Trophoblast cell (in vitro differentiated cells and primary cell): ENCODE measurements around the gene KIF2A.

Experiments used
- DNase-seq, 2 donors: peaks; one replicate each; pipeline ENCODE4 v3.0.0-alpha.2; 2016
- H2AFZ ChIP-seq: 2 replicates; pipeline ENCODE4 v1.6.1; 2013; ENCODE audit warnings: low read length, moderate library complexity, mild to moderate bottlenecking; ENCODE audit not compliant: insufficient read depth, poor library complexity
- H2AK5ac ChIP-seq: 2 replicates; pipeline ENCODE4 v1.6.1; 2013; ENCODE audit warnings: mild to moderate bottlenecking, low read length
- H2BK120ac ChIP-seq: 2 replicates; pipeline ENCODE4 v1.6.1; 2013; ENCODE audit warnings: low read length, mild to moderate bottlenecking, moderate library complexity; ENCODE audit not compliant: insufficient read depth, poor library complexity
- H2BK12ac ChIP-seq: 2 replicates; pipeline ENCODE4 v1.6.1; 2013; ENCODE audit warnings: mild to moderate bottlenecking, low read length, moderate library complexity
- H2BK5ac ChIP-seq: 2 replicates; pipeline ENCODE4 v1.6.1; 2013; ENCODE audit warnings: low read length, low read depth, moderate library complexity, mild to moderate bottlenecking; ENCODE audit not compliant: poor library complexity
- H3K14ac ChIP-seq: 2 replicates; pipeline ENCODE4 v1.6.1; 2013; ENCODE audit warnings: mild to moderate bottlenecking, low read length
- H3K18ac ChIP-seq: 2 replicates; pipeline ENCODE4 v1.6.1; 2013; ENCODE audit warnings: mild to moderate bottlenecking, low read length
- H3K23ac ChIP-seq: 2 replicates; pipeline ENCODE4 v1.6.1; 2013; ENCODE audit warnings: low read length
- H3K27ac ChIP-seq: 2 replicates; pipeline ENCODE4 v1.5.1; 2013; ENCODE audit warnings: low read depth, mild to moderate bottlenecking, inconsistent platforms, low read length, moderate library complexity
- H3K27me3 ChIP-seq: 2 replicates; pipeline ENCODE4 v1.6.1; 2013; ENCODE audit warnings: inconsistent platforms, mild to moderate bottlenecking, low read length, moderate library complexity; ENCODE audit not compliant: insufficient read depth
- H3K36me3 ChIP-seq, 2 experiments: 1 replicate in 1 of 2; 2 replicates in 1 of 2; pipeline ENCODE4 v1.6.1; 2013; ENCODE audit warnings: low read length in 2 of 2, mild to moderate bottlenecking in 2 of 2, moderate library complexity in 1 of 2; ENCODE audit not compliant: insufficient read depth in 2 of 2, control insufficient read depth in 1 of 2
- H3K4ac ChIP-seq: 2 replicates; pipeline ENCODE4 v1.6.1; 2013; ENCODE audit warnings: low read depth, mild to moderate bottlenecking, low read length, moderate library complexity
- H3K4me1 ChIP-seq, 2 experiments: 1 replicate in 1 of 2; 2 replicates in 1 of 2; pipeline ENCODE4 v1.6.1; 2013; ENCODE audit warnings: low read length in 2 of 2, mild to moderate bottlenecking in 2 of 2, moderate library complexity in 1 of 2; ENCODE audit not compliant: insufficient read depth in 2 of 2, control insufficient read depth in 1 of 2
- H3K4me2 ChIP-seq: 2 replicates; pipeline ENCODE4 v1.6.1; 2013; ENCODE audit warnings: inconsistent platforms, mild to moderate bottlenecking, low read length, moderate library complexity
- H3K4me3 ChIP-seq: 2 replicates; pipeline ENCODE4 v1.5.1; 2013; ENCODE audit warnings: mild to moderate bottlenecking, low read depth, low read length, inconsistent platforms
- H3K79me1 ChIP-seq: one replicate; pipeline ENCODE4 v1.6.1; 2013; ENCODE audit warnings: low read length
- H3K79me2 ChIP-seq: 2 replicates; pipeline ENCODE4 v1.6.1; 2013; ENCODE audit warnings: low read length, mild to moderate bottlenecking; ENCODE audit not compliant: control insufficient read depth, insufficient read depth, poor library complexity
- H3K9ac ChIP-seq: 2 replicates; pipeline ENCODE4 v1.6.1; 2013; ENCODE audit warnings: mild to moderate bottlenecking, low read length
- H3K9me3 ChIP-seq: 2 replicates; pipeline ENCODE4 v1.6.1; 2013; ENCODE audit warnings: low read depth, mild to moderate bottlenecking, control low read depth, inconsistent platforms, low read length; ENCODE audit not compliant: insufficient read depth
- H4K12ac ChIP-seq: 2 replicates; pipeline ENCODE4 v1.6.1; 2013; ENCODE audit warnings: low read depth, mild to moderate bottlenecking, low read length, moderate library complexity
- H4K8ac ChIP-seq: 2 replicates; pipeline ENCODE4 v1.6.1; 2013; ENCODE audit warnings: low read depth, mild to moderate bottlenecking, low read length, moderate library complexity
- H4K91ac ChIP-seq: one replicate; pipeline ENCODE4 v1.6.1; 2013; ENCODE audit warnings: low read depth, mild to moderate bottlenecking, low read length, moderate library complexity
- WGBS: extraction: QIAGEN DNeasy Blood & Tissue Kit; methylation state at CpG from one replicate; pipeline ENCODE4 v1.1.7; 2013; ENCODE audit warnings: missing lambda C conversion rate; ENCODE audit not compliant: insufficient read length, insufficient coverage; ENCODE audit errors: extremely low coverage; 5-methylcytosine and 5-hydroxymethylcytosine counted together

KIF2A gene

DNA sequence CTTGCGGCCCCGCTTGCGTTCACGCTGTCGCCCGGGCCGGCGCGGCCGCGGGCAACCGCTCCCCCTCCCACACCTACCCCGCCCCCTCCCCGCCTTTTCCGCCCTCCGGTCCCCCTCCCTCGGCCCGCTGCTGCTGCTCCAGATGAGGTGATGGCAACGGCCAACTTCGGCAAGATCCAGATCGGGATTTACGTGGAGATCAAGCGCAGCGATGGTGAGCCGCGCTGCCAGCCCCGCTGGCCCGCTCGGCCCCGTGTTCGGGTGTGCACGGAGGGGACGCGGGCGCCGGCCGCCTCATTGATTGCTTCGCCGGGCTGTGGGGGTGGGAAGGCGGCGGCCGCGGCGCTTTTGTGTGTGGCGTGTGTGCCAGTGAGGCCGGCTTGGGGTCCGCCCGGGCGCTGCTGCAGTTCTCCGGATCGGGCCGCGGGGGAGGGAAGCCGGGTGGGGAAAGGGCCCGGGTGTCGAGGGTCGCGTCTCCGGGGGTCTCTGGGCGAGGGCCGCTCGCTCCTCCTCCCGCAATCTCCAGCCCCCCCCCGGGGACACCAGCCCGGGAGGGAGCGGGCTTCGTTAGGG is 403 bp downstream of the KIF2A start:
- Histone ChIP-seq H2AK5ac (no peak overlapping the region), H3K14ac (peak overlapping the region; percentile 88), H4K12ac (peak overlapping the region; percentile 72), H3K79me2 (peaks cover 17% of the 10 kb centered on the region), H3K4me1 (peaks cover 5% of the 10 kb centered on the region in 2 experiments), H3K23ac (no peak overlapping the region), H2BK5ac (peak overlapping the region; percentile 78), H3K4me2 (peak overlapping the region; percentile 70), H4K91ac (peak overlapping the region; percentile 87), H2BK12ac (no peak overlapping the region), H3K27me3 (no peaks in the 10 kb centered on the region), H4K8ac (peak overlapping the region; percentile 81), H3K27ac (peak overlapping the region; percentile 90), H3K36me3 (no peaks in the 10 kb centered on the region), H3K9ac (peak overlapping the region; percentile 97), H3K9me3 (no peaks in the 10 kb centered on the region), H3K4ac (peak overlapping the region; percentile 39), H3K4me3 (peak overlapping the region; percentile 98), H3K18ac (peak overlapping the region; percentile 70), H3K79me1 (peaks cover 11% of the 10 kb centered on the region), H2BK120ac (peak overlapping the region; percentile 67), H2AFZ (peak overlapping the region; percentile 38)
- DNase-seq: peak in 1 of 2 donors; percentile 44
- WGBS: no CpG with 5 or more reads among the region's 67 CpGs

DNA sequence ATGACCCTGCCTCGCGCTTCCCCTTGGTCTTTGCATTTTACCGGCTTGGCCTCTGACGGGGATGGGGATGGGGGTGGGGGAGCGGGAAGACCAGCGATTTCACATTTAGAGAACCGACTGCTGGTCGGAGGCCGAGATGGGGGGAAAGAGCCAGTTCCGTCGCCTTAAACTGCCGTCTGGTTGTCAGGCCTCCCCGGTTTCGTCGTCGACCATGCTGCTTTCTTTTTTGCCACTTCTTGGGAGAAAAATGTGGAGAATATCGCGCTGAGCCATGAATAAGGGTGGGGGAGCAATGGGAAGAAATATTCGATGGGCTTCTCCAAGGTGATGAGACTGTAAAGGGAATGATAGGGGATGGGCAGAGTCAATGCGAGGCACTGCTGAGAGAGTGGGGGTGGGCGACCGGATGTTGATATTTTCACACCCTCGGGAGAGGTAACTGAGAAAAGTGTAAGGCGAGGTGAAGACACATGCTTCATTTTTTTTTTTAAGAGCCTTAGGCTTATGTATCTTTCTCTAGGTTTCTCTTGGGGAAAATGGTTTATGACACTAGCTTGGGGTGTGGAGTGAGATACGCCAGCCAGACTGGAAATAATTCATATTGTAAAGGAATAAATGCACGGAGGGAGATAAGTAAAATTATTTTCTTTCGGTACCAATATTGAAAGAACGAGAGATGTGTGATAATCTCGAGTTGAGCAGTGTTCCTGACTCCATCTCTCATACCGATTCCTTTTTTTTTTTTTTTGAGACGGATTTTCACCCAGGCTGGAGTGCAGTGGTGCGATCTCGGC is 1.1 kb downstream of the KIF2A start:
- H3K4me1 ChIP-seq: peaks cover 5% of the 10 kb centered on the region in 2 experiments

DNA sequence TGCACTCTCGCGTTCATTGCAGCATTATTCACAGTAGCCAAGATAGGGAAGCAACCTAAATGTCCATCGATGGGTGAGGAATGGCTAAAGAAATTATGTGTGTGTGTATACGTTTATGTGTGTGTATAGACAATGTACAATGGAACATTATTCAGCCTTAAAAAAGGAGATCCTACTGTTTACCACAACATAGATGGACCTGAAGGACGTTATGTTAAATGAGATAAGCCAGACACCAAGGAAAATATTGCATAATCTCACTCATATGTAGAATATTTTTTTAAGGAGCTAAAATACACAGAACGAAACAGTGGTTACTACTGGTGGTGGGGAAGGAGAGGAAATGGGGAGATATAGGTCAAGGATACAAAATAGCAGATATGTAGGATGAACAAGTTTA is 2.4 kb downstream of the KIF2A start:
- no peak overlapping the region for H3K18ac ChIP-seq

More for the DNA sequence above, 1.1 kb downstream of the KIF2A start:
- Histone ChIP-seq H3K14ac (peak overlapping the region; percentile 60), H3K23ac (no peak overlapping the region), H3K27ac (peak overlapping the region; percentile 90), H2BK5ac (peak overlapping the region; percentile 78), H2BK12ac (no peak overlapping the region), H3K4ac (peak overlapping the region; percentile 29), H2AK5ac (no peak overlapping the region), H3K79me2 (peaks cover 17% of the 10 kb centered on the region), H3K27me3 (no peaks in the 10 kb centered on the region), H3K9ac (peak overlapping the region; percentile 91), H2AFZ (peak overlapping the region; percentile 38), H3K36me3 (no peaks in the 10 kb centered on the region), H3K18ac (peak overlapping the region; percentile 70), H4K91ac (peak overlapping the region; percentile 87), H3K79me1 (peaks cover 11% of the 10 kb centered on the region), H2BK120ac (peak overlapping the region; percentile 5), H4K12ac (no peak overlapping the region), H4K8ac (peak overlapping the region; percentile 76), H3K4me3 (peak overlapping the region; percentile 98), H3K9me3 (no peaks in the 10 kb centered on the region), H3K4me2 (peak overlapping the region; percentile 70)
- peak in 1 of 2 donors; percentile 29 for DNase-seq
- WGBS: no CpG with 5 or more reads among the region's 33 CpGs

DNA sequence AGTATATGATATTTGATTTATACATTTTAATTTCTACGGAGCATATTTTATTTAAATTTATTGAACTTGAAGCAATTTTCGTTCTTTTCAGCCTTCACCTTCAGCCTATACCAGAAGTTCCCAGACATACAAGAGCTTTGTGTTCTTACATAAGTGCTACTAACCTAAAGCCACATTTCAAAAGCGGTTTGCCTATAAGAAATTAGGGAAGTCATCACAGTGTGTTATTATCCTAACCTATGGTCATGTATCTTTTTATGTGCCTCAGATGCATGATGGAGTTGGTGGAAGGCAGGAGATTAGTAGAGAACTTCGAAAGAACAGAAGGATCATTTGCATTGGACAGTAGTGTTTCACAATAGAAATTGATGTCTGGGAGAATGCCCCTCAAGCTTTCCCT is 3.1 kb downstream of the KIF2A start:
- no CpG with 5 or more reads among the region's 4 CpGs for WGBS
- H3K9me3 ChIP-seq: no peaks in the 10 kb centered on the region
- H3K4me2 ChIP-seq: no peak overlapping the region
- H2BK5ac ChIP-seq: no peak overlapping the region
- H4K8ac ChIP-seq: no peak overlapping the region
- no peak overlapping the region for H3K4me3 ChIP-seq
- H2AFZ ChIP-seq: no peak overlapping the region
- H3K79me1 ChIP-seq: peaks cover 13% of the 10 kb centered on the region
- peak overlapping the region; percentile 66 for H3K4ac ChIP-seq
- no peak overlapping the region for H3K23ac ChIP-seq
- H2BK120ac ChIP-seq: no peak overlapping the region
- no peak overlapping the region for H3K18ac ChIP-seq
- H3K79me2 ChIP-seq: peaks cover 18% of the 10 kb centered on the region
- H3K14ac ChIP-seq: no peak overlapping the region
- no peak overlapping the region for H3K27ac ChIP-seq
- no peak overlapping the region for H2BK12ac ChIP-seq
- H2AK5ac ChIP-seq: no peak overlapping the region
- peaks cover 7 to 10% of the 10 kb centered on the region in 2 experiments for H3K4me1 ChIP-seq
- H3K36me3 ChIP-seq: no peaks in the 10 kb centered on the region
- no peaks in the 10 kb centered on the region for H3K27me3 ChIP-seq
- no peak overlapping the region for H4K91ac ChIP-seq
- no peak for DNase-seq
- no peak overlapping the region for H4K12ac ChIP-seq
- H3K9ac ChIP-seq: no peak overlapping the region

More for the DNA sequence above, 2.4 kb downstream of the KIF2A start:
- H3K79me2 ChIP-seq: peaks cover 17% of the 10 kb centered on the region
- no peak overlapping the region for H3K27ac ChIP-seq
- H2AK5ac ChIP-seq: no peak overlapping the region
- H3K4me2 ChIP-seq: no peak overlapping the region
- H3K23ac ChIP-seq: no peak overlapping the region
- WGBS: no CpG with 5 or more reads among the region's 6 CpGs
- no peak overlapping the region for H4K12ac ChIP-seq
- no peak overlapping the region for H2BK5ac ChIP-seq
- H4K91ac ChIP-seq: no peak overlapping the region
- H4K8ac ChIP-seq: no peak overlapping the region
- H3K36me3 ChIP-seq: no peaks in the 10 kb centered on the region
- peak overlapping the region; percentile 57 for H3K4ac ChIP-seq
- no peak overlapping the region for H3K14ac ChIP-seq
- peaks cover 5% of the 10 kb centered on the region in 2 experiments for H3K4me1 ChIP-seq
- DNase-seq: no peak
- H3K9ac ChIP-seq: no peak overlapping the region
- H2BK12ac ChIP-seq: no peak overlapping the region
- no peaks in the 10 kb centered on the region for H3K9me3 ChIP-seq
- H2AFZ ChIP-seq: no peak overlapping the region
- no peak overlapping the region for H2BK120ac ChIP-seq
- no peak overlapping the region for H3K4me3 ChIP-seq
- H3K27me3 ChIP-seq: no peaks in the 10 kb centered on the region
- peaks cover 11% of the 10 kb centered on the region for H3K79me1 ChIP-seq
